ENCODE results near the gene ABHD8. TPM values are rescaled to one million over a fixed set of nuclear protein-coding genes. Genes with fewer than 3 reads are reported as not detected.
A peak's percentile ranks its signal among the peaks of the same experiment; 100 is the strongest.

The ABHD8 gene
- total and polyA plus RNA-seq, 2 experiments from 2014 or later, result 8.7 to 19.1 TPM

GRCh38 chr19:17306285-17306714 is 3.1 kb upstream of the ABHD8 start:
- Histone ChIP-seq H2AFZ (peak overlapping the region; percentile 93), H3K4me1 (ENCODE audit: insufficient read depth) (peaks cover 34% of the 10 kb centered on the region), H4K20me1 (ENCODE audit: insufficient read depth) (no peaks in the 10 kb centered on the region), H3K4me3 (peak overlapping the region; percentile 87), H3K9me2 (ENCODE audit: insufficient read depth) (no peaks in the 10 kb centered on the region), H3F3A (ENCODE audit: insufficient read depth) (peaks cover 18% of the 10 kb centered on the region), H3K9me3 (ENCODE audit: low read depth) (no peaks in the 10 kb centered on the region), H3K79me2 (ENCODE audit: insufficient read depth) (peaks cover 35% of the 10 kb centered on the region), H3K27me3 (replicated peaks; ENCODE audit: insufficient read depth) (no peaks in the 10 kb centered on the region), H3K27ac (peak overlapping the region; percentile 58), H3K9ac (peak overlapping the region; percentile 80), H3K4me2 (ENCODE audit: unreplicated experiment) (peak overlapping the region; percentile 87), H3K36me3 (ENCODE audit: low read depth) (no peaks in the 10 kb centered on the region)
- 3 to 4% methylated on average over 28 of the region's 28 CpGs for WGBS, 2 experiments (ENCODE audit: low coverage in 1 of 2, low lambda C conversion rate in 2 of 2, missing lambda C conversion rate in 2 of 2)
- in situ Hi-C loops (cut with MboI), result loop anchor here (10.0 kb wide), 1 partner anchor 79 kb away; no protein-coding TSS in a partner anchor
- TF ChIP-seq EZH2 (IDR thresholded peaks at IDR 0.05; ENCODE audit: insufficient read depth, poor library complexity, severe bottlenecking) (no peak), EZH2phosphoT487 (IDR thresholded peaks at IDR 0.05; ENCODE audit: insufficient read depth, low read depth) (no peak)
- no peak for DNase-seq

GRCh38 chr19:17305517-17306284 is 2.5 kb upstream of the ABHD8 start, which contains the start of gene MRPL34:
TSS of gene MRPL34 (plus strand) at chr19:17305872. CDS start at chr19:17305893, 21 bp downstream.
- peak within 1 kb of the TSS; percentile 80 for H3K9ac ChIP-seq
- H3K9me2 ChIP-seq (ENCODE audit: insufficient read depth), result no peaks in the 10 kb centered on the region
- peak within 1 kb of the TSS; percentile 93 for H2AFZ ChIP-seq
- peaks cover 18% of the 10 kb centered on the region for H3F3A ChIP-seq (ENCODE audit: insufficient read depth)
- H3K9me3 ChIP-seq (ENCODE audit: low read depth), result no peaks in the 10 kb centered on the region
- H3K4me1 ChIP-seq (ENCODE audit: insufficient read depth), result peaks cover 28% of the 10 kb centered on the region
- peak within 1 kb of the TSS; percentile 87 for H3K4me3 ChIP-seq
- peak within 1 kb of the TSS; percentile 58 for H3K27ac ChIP-seq
- no peaks in the 10 kb centered on the region for H3K27me3 ChIP-seq (replicated peaks; ENCODE audit: insufficient read depth)
- WGBS, 2 experiments (ENCODE audit: low coverage in 1 of 2, low lambda C conversion rate in 2 of 2, missing lambda C conversion rate in 2 of 2), result 1 to 2% methylated on average over 46 to 55 of the region's 55 CpGs
- peak within 1 kb of the TSS; percentile 87 for H3K4me2 ChIP-seq (ENCODE audit: unreplicated experiment)
- DNase-seq, result peak; percentile 98
- H3K79me2 ChIP-seq (ENCODE audit: insufficient read depth), result peaks cover 29% of the 10 kb centered on the region
- no peaks in the 10 kb centered on the region for H4K20me1 ChIP-seq (ENCODE audit: insufficient read depth)
- TF ChIP-seq EZH2phosphoT487 (IDR thresholded peaks at IDR 0.05; ENCODE audit: insufficient read depth, low read depth), result no peak
- TF ChIP-seq EZH2 (IDR thresholded peaks at IDR 0.05; ENCODE audit: insufficient read depth, poor library complexity, severe bottlenecking), result no peak
- in situ Hi-C loops (cut with MboI), result loop anchor here (10.0 kb wide), 1 partner anchor 79 kb away; no protein-coding TSS in a partner anchor
- no peaks in the 10 kb centered on the region for H3K36me3 ChIP-seq (ENCODE audit: low read depth)

GRCh38 chr19:17305216-17305516 is 1.9 kb upstream of the ABHD8 start:
- Histone ChIP-seq H3K9me2 (ENCODE audit: insufficient read depth) (no peaks in the 10 kb centered on the region), H3K36me3 (ENCODE audit: low read depth) (no peaks in the 10 kb centered on the region), H3K27me3 (replicated peaks; ENCODE audit: insufficient read depth) (no peaks in the 10 kb centered on the region), H3K9ac (no peak overlapping the region), H3K27ac (0 out of 2 replicates have a peak overlapping the region, but pooled peaks have one; percentile 1), H4K20me1 (ENCODE audit: insufficient read depth) (no peaks in the 10 kb centered on the region), H3K4me1 (ENCODE audit: insufficient read depth) (peaks cover 22% of the 10 kb centered on the region), H3K9me3 (ENCODE audit: low read depth) (no peaks in the 10 kb centered on the region), H3K79me2 (ENCODE audit: insufficient read depth) (peaks cover 23% of the 10 kb centered on the region), H3K4me3 (peak overlapping the region; percentile 87), H3K4me2 (ENCODE audit: unreplicated experiment) (peak overlapping the region; percentile 87), H3F3A (ENCODE audit: insufficient read depth) (peaks cover 18% of the 10 kb centered on the region), H2AFZ (peak overlapping the region; percentile 93)
- in situ Hi-C loops (cut with MboI), result loop anchor here (10.0 kb wide), 1 partner anchor 80 kb away; no protein-coding TSS in a partner anchor
- no peak for DNase-seq
- WGBS, 2 experiments (ENCODE audit: low coverage in 1 of 2, low lambda C conversion rate in 2 of 2, missing lambda C conversion rate in 2 of 2), result 3% methylated on average over 7 of the region's 7 CpGs
- TF ChIP-seq EZH2 (IDR thresholded peaks at IDR 0.05; ENCODE audit: insufficient read depth, poor library complexity, severe bottlenecking) (no peak), EZH2phosphoT487 (IDR thresholded peaks at IDR 0.05; ENCODE audit: insufficient read depth, low read depth) (no peak)

- no peak for DNase-seq
These were observed 1.4 kb upstream of the ABHD8 start for GRCh38 chr19:17304386-17305215.

More at GRCh38 chr19:17304386-17305215, 1.4 kb upstream of the ABHD8 start:
- H2AFZ ChIP-seq, result peak overlapping the region; percentile 93
- no peaks in the 10 kb centered on the region for H3K36me3 ChIP-seq (ENCODE audit: low read depth)
- peaks cover 22% of the 10 kb centered on the region for H3K4me1 ChIP-seq (ENCODE audit: insufficient read depth)
- 44 to 48% methylated on average over 12 of the region's 12 CpGs for whole genome bisulfite sequencing, 2 experiments (ENCODE audit: low coverage in 1 of 2, low lambda C conversion rate in 2 of 2, missing lambda C conversion rate in 2 of 2)
- peaks cover 18% of the 10 kb centered on the region for H3K79me2 ChIP-seq (ENCODE audit: insufficient read depth)
- H3K27ac ChIP-seq, result 0 out of 2 replicates have a peak overlapping the region, but pooled peaks have one; percentile 1
- no peak overlapping the region for H3K9ac ChIP-seq
- no peak for TF ChIP-seq EZH2 (IDR thresholded peaks at IDR 0.05; ENCODE audit: insufficient read depth, poor library complexity, severe bottlenecking)
- TF ChIP-seq EZH2phosphoT487 (IDR thresholded peaks at IDR 0.05; ENCODE audit: insufficient read depth, low read depth), result no peak
- no peaks in the 10 kb centered on the region for H3K27me3 ChIP-seq (replicated peaks; ENCODE audit: insufficient read depth)
- peak overlapping the region; percentile 87; the same call in 1 of the 2 replicates for H3K4me3 ChIP-seq
- no peaks in the 10 kb centered on the region for H4K20me1 ChIP-seq (ENCODE audit: insufficient read depth)
- H3K9me3 ChIP-seq (ENCODE audit: low read depth), result no peaks in the 10 kb centered on the region
- in situ Hi-C loops (cut with MboI), result loop anchor here (10.0 kb wide), 1 partner anchor 80 kb away; no protein-coding TSS in a partner anchor
- no peaks in the 10 kb centered on the region for H3K9me2 ChIP-seq (ENCODE audit: insufficient read depth)
- H3K4me2 ChIP-seq (ENCODE audit: unreplicated experiment), result peak overlapping the region; percentile 87
- H3F3A ChIP-seq (ENCODE audit: insufficient read depth), result peaks cover 18% of the 10 kb centered on the region

All from GM23248 (cell line).